ENCODE data around the gene DDX51. TPM values are rescaled to one million over a fixed set of nuclear protein-coding genes. Genes with fewer than 3 reads are reported as not detected.
A peak's percentile ranks its signal among the peaks of the same experiment; 100 is the strongest.

Gene DDX51

GRCh38 chr12:132094269-132094891 is 49.7 kb downstream of the DDX51 start:
- H3K9ac ChIP-seq (ENCODE audit: low read length), result no peak overlapping the region
- no peak overlapping the region for H4K8ac ChIP-seq (ENCODE audit: low read length)
- H3K4me3 ChIP-seq (ENCODE audit: insufficient read depth in 1 of 2, low read depth in 1 of 2, low read length in 2 of 2), result no peak overlapping the region
- H3K27me3 ChIP-seq (ENCODE audit: control insufficient read depth in 1 of 2, insufficient read depth in 1 of 2, low read length in 2 of 2), result no peaks in the 10 kb centered on the region
- DNase-seq, result no peak
- H4K91ac ChIP-seq (ENCODE audit: low read length), result peak overlapping the region; percentile 59
- no peak overlapping the region for H3K4ac ChIP-seq (ENCODE audit: low read depth in 1 of 2, low read length in 2 of 2)
- H2AK5ac ChIP-seq (ENCODE audit: low read length, severe bottlenecking), result no peak overlapping the region
- H2BK120ac ChIP-seq (ENCODE audit: low read depth, low read length), result no peak overlapping the region
- H3K9me3 ChIP-seq (ENCODE audit: control insufficient read depth, low read length), result no peaks in the 10 kb centered on the region
- H3K14ac ChIP-seq (ENCODE audit: low read length in 2 of 2), result no peak overlapping the region
- no peak overlapping the region for H3K4me2 ChIP-seq (ENCODE audit: low read length, poor library complexity, severe bottlenecking)
- H3K23ac ChIP-seq (ENCODE audit: low read length in 2 of 2), result no peak overlapping the region
- H3K27ac ChIP-seq (ENCODE audit: low read length, poor library complexity, severe bottlenecking), result no peak overlapping the region
- H2AFZ ChIP-seq (ENCODE audit: low read depth, low read length), result no peak overlapping the region
- peaks cover 23 to 44% of the 10 kb centered on the region in 2 experiments for H3K36me3 ChIP-seq (ENCODE audit: control insufficient read depth in 1 of 2, insufficient read depth in 2 of 2, low read depth in 1 of 2, low read length in 2 of 2)
- H3K79me1 ChIP-seq (replicated peaks; ENCODE audit: low read length, poor library complexity, severe bottlenecking), result peaks cover 21% of the 10 kb centered on the region
- 95% methylated on average over 13 of the region's 16 CpGs for WGBS
- no peak overlapping the region for H2BK15ac ChIP-seq (ENCODE audit: low read depth, poor library complexity, severe bottlenecking)
- H2BK12ac ChIP-seq (ENCODE audit: low read length in 2 of 2), result no peak overlapping the region
- H3K18ac ChIP-seq (ENCODE audit: low read depth in 1 of 2, low read length in 2 of 2), result no peak overlapping the region
- no peaks in the 10 kb centered on the region for H3K4me1 ChIP-seq (ENCODE audit: control insufficient read depth, insufficient read depth, low read depth, low read length)
- H2BK5ac ChIP-seq (ENCODE audit: low read depth, low read length, poor library complexity, severe bottlenecking), result no peak overlapping the region

DNA sequence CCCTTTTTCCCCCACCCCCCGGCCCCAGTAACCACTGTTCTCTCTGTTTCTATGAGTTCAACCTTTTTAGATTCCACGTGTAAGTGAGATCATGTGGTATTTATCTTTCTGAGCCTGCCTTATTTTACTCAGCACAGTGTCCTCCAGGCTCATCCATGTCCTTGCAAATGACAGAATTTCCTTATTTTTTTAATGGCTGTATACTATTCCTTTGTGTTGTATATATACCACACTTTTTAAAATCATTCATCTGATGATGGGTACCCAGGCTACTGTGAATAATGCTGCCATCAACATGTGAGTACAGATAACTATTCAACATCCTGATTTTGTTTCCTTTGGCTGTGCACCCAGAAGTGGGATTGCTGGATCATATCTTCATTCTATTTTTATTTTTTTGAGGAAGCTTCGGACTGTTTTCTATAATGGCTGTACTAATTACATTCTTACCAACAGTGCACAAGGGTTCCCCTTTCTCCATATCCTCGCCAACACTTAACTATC is 54.7 kb downstream of the DDX51 start:
- no peaks in the 10 kb centered on the region for H3K9me3 ChIP-seq (ENCODE audit: control insufficient read depth, low read length)
- no peak overlapping the region for H2BK120ac ChIP-seq (ENCODE audit: low read depth, low read length)
- DNase-seq, result no peak
- H3K4me2 ChIP-seq (ENCODE audit: low read length, poor library complexity, severe bottlenecking), result no peak overlapping the region
- peaks cover 7% of the 10 kb centered on the region for H3K4me1 ChIP-seq (ENCODE audit: control insufficient read depth, insufficient read depth, low read depth, low read length)
- no peak overlapping the region for H2AFZ ChIP-seq (ENCODE audit: low read depth, low read length)
- H3K23ac ChIP-seq (ENCODE audit: low read length in 2 of 2), result no peak overlapping the region
- no peak overlapping the region for H4K8ac ChIP-seq (ENCODE audit: low read length)
- no peak overlapping the region for H2BK5ac ChIP-seq (ENCODE audit: low read depth, low read length, poor library complexity, severe bottlenecking)
- H2BK15ac ChIP-seq (ENCODE audit: low read depth, poor library complexity, severe bottlenecking), result no peak overlapping the region
- peaks cover 19 to 32% of the 10 kb centered on the region in 2 experiments for H3K36me3 ChIP-seq (ENCODE audit: control insufficient read depth in 1 of 2, insufficient read depth in 2 of 2, low read depth in 1 of 2, low read length in 2 of 2)
- no peak overlapping the region for H2BK12ac ChIP-seq (ENCODE audit: low read length in 2 of 2)
- H3K18ac ChIP-seq (ENCODE audit: low read depth in 1 of 2, low read length in 2 of 2), result no peak overlapping the region
- H3K4ac ChIP-seq (ENCODE audit: low read depth in 1 of 2, low read length in 2 of 2), result no peak overlapping the region
- H2AK5ac ChIP-seq (ENCODE audit: low read length, severe bottlenecking), result no peak overlapping the region
- peaks cover 14% of the 10 kb centered on the region for H3K79me1 ChIP-seq (replicated peaks; ENCODE audit: low read length, poor library complexity, severe bottlenecking)
- H3K4me3 ChIP-seq (ENCODE audit: insufficient read depth in 1 of 2, low read depth in 1 of 2, low read length in 2 of 2), result no peak overlapping the region
- WGBS, result 100% methylated on average over 1 of the region's 4 CpGs
- no peak overlapping the region for H4K91ac ChIP-seq (ENCODE audit: low read length)
- no peak overlapping the region for H3K27ac ChIP-seq (ENCODE audit: low read length, poor library complexity, severe bottlenecking)
- H3K14ac ChIP-seq (ENCODE audit: low read length in 2 of 2), result no peak overlapping the region
- H3K9ac ChIP-seq (ENCODE audit: low read length), result no peak overlapping the region
- H3K27me3 ChIP-seq (ENCODE audit: control insufficient read depth in 1 of 2, insufficient read depth in 1 of 2, low read length in 2 of 2), result no peaks in the 10 kb centered on the region

Small RNAs within 50 kb of the gene (small RNA-seq; reads per million reads assigned to genes)
- not detected for gene AC138466.3 (ENCODE audit: low read depth)
